Naive thymus-derived CD8-positive, alpha-beta T cell (primary cell): Measurements from ENCODE around the gene ACOT11. TPM values are rescaled to one million over a fixed set of nuclear protein-coding genes. Genes with fewer than 3 reads are reported as not detected.
"Not testable (repeated sequence)": the region's sequence is repeated elsewhere in the genome, so short reads cannot be mapped to it uniquely, and the experiment has no call there.

Experiments
- ATAC-seq, 2 donors: fragments of 150-1000 bp; cut with Tn5 transposase in 1 of 2; sonication (Bioruptor Pico), chemical (Tn5 transposase) in 1 of 2; 1 replicate in 1 of 2; 2 replicates in 1 of 2; pipeline ENCODE4 v1.10.0; 2021; ENCODE audit warnings: mild to moderate bottlenecking in 2 of 2, moderate library complexity in 2 of 2
- POLR2A ChIA-PET: fragments of 350-600 bp; sonication (Branson Sonifier 250); formaldehyde crosslinking; loops from one replicate; lab custom pipeline; 2021; ENCODE audit warnings: antibody characterized with exemption; lab: Charles Lee
- DNase-seq, 10 donors: peaks; one replicate each; pipeline versions ENCODE4 v3.0.0 to v3.0.0-alpha.2; 2020 to 2022
- H3K27ac Mint-ChIP-seq, 10 donors: one replicate each; pipeline ENCODE4 v1.8.0; 2020 to 2022; ENCODE audit warnings: mild to moderate bottlenecking in 10 of 10, mixed read lengths in 10 of 10, moderate library complexity in 4 of 10, inconsistent platforms in 1 of 10
- H3K27me3 Mint-ChIP-seq, 5 donors: one replicate each; pipeline ENCODE4 v1.8.0; 2021 to 2022; ENCODE audit warnings: mixed read lengths in 5 of 5
- H3K36me3 Mint-ChIP-seq, 3 donors: one replicate each; pipeline ENCODE4 v1.8.0; 2020 to 2022; ENCODE audit warnings: mixed read lengths in 3 of 3, mild to moderate bottlenecking in 2 of 3, inconsistent platforms in 1 of 3
- H3K4me1 Mint-ChIP-seq, 4 donors: one replicate each; pipeline ENCODE4 v1.8.0; 2021 to 2022; ENCODE audit warnings: mixed read lengths in 4 of 4
- H3K4me3 Mint-ChIP-seq, 10 donors: one replicate each; pipeline ENCODE4 v1.8.0; 2020 to 2022; ENCODE audit warnings: mild to moderate bottlenecking in 10 of 10, mixed read lengths in 10 of 10, moderate library complexity in 6 of 10, inconsistent platforms in 1 of 10
- H3K9me3 Mint-ChIP-seq, 9 donors: one replicate each; pipeline ENCODE4 v1.8.0; 2020 to 2022; ENCODE audit warnings: mixed read lengths in 9 of 9, mild to moderate bottlenecking in 3 of 9, inconsistent platforms in 1 of 9, moderate library complexity in 1 of 9
- polyA plus RNA-seq, 3 donors: library from polyadenylated mRNA; unstranded; fragments of 300-500 nt; fragmentation: Illumina TruSeq; gene quantifications; one replicate each; pipeline ENCODE4 v1.2.3, GENCODE V29; 2021
- total RNA-seq, 8 experiments: library from RNA in 2 of 8; stranded (reverse) in 2 of 8; gene quantifications; one replicate each; pipeline ENCODE4 v1.2.3 and lab custom pipeline; 2021 to 2026

Gene ACOT11
- total and polyA plus RNA-seq, 5 experiments from 2014 or later = 0.07 to 0.31 (median 0.22) TPM; not detected in 2

DNA sequence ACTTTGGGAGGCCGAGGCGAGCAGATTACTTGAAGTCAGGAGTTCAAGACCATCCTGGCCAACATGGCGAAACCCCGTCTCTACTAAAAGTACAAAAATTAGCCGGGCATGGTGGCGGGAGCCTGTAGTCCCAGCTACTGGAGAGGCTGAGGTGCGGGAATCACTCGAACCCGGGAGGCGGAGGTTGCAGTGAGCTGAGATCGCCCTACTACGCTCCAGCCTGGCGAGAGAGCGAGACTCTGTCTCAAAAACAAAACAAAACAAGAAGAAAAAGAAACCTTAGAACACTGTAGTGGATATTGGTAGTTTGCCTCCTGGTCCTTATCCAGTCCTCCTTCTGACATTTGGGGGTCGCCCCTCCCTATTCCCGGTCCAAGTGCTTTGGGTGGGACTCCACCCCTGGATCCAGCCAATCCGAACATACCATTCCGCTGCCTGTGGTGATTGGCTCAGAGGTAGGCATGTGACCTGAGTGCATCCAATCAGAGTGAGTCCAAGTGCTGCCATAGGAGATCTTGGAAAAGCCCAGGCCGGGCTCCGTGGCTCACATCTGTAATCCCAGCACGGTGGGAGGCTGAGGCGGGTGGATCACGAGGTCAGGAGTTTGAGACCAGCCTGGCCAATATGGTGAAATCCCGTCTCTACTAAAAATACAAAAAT, 34.0 kb upstream of the ACOT11 start:
- ATAC-seq, POLR2A ChIA-PET, H3K27ac Mint-ChIP-seq, H3K4me3 Mint-ChIP-seq, H3K9me3 Mint-ChIP-seq, DNase-seq, H3K4me1 Mint-ChIP-seq, H3K36me3 Mint-ChIP-seq: not testable (repeated sequence)
- H3K27me3 Mint-ChIP-seq = peaks cover 0 to 15% (median 3%) of the 10 kb centered on the region in 5 donors

DNA sequence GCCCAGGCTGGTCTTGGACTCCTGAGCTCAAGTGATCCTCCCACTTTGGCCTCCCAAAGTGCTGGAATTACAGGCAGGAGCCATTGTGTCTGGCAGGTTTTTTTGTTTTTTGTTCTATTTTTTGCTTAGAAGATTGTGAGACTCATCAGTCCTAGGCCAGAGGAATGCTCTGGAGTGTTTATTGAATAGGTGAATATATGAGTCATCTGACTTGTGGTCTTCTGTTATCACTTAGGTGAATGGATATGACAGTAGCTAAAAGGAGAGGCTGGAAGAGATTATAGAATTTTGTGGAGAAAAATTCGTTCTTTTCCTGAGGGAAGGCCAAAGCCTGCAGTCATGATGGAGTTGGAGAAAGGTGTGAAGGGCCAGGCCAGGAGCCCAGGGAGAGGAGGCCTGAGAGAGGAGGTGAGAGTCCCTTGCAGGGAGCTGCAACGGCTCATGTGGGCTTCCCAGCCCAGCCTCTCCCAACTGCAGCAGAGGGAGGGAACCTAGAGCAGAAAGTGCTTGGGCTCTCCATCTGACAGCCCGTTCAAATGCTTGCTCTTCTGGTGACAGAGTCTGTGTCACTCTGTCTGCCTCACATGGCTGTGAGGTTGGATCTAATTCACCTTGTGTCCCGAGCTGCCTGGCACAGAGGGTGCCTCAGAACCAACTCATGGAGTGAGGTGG, 31.6 kb upstream of the ACOT11 start:
- DNase-seq = no peak
- no peak for ATAC-seq
- no peaks in the 10 kb centered on the region for H3K9me3 Mint-ChIP-seq
- H3K4me1 Mint-ChIP-seq = no peaks in the 10 kb centered on the region
- H3K27me3 Mint-ChIP-seq = peaks cover 0 to 15% (median 1%) of the 10 kb centered on the region in 5 donors
- no peak overlapping the region for H3K4me3 Mint-ChIP-seq
- POLR2A ChIA-PET = no interaction called here
- H3K36me3 Mint-ChIP-seq = no peaks in the 10 kb centered on the region
- no peak overlapping the region for H3K27ac Mint-ChIP-seq

DNA sequence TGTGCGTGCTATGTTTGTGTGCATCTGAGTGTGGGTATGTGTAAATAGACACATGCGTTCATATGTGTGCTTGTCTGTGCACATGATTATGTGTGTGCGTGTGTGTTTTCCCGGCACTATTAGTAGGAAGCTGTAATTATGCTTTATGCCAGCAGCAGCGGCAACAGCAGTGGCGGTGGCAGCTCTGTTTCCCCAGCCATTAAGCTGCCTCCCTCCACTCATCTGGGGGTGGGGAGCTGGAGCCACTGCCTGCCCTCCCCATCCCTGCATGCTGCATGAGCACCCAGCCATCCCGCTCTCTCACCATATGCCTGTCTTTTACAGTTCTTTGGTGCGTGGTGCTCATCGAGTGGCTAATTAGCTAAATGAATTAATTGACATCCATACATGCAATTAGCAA, 30.5 kb upstream of the ACOT11 start:
- Mint-ChIP-seq H3K27me3 (peaks cover 0 to 12% (median 1%) of the 10 kb centered on the region in 5 donors), H3K4me1 (no peaks in the 10 kb centered on the region), H3K9me3 (no peaks in the 10 kb centered on the region), H3K4me3 (no peak overlapping the region), H3K36me3 (no peaks in the 10 kb centered on the region), H3K27ac (no peak overlapping the region)
- DNase-seq = no peak
- POLR2A ChIA-PET = no interaction called here
- ATAC-seq = no peak

DNA sequence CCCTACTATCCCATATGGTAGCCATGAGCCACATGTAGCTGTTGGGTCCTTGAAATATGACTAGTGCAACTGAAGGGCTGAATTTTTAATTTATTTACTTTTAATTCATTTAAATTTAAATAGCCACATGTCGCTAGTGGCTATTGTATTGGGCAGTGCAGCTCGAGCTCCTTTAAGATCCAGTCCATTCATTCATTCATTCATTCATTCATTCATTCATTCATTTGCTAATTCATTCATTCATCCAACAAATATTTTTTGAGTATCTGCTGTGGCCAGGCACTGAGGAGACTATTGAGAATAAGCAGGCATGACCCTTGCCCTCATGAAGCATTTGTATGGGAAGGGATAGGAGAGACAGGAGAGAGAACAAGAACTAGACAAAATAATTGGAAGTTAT, 29.5 kb upstream of the ACOT11 start:
- ATAC-seq = no peak
- no peak overlapping the region for H3K4me3 Mint-ChIP-seq
- no peak overlapping the region for H3K27ac Mint-ChIP-seq
- no peaks in the 10 kb centered on the region for H3K36me3 Mint-ChIP-seq
- peaks cover 0 to 8% (median 1%) of the 10 kb centered on the region in 5 donors for H3K27me3 Mint-ChIP-seq
- H3K4me1 Mint-ChIP-seq = no peaks in the 10 kb centered on the region
- POLR2A ChIA-PET = no interaction called here
- H3K9me3 Mint-ChIP-seq = no peaks in the 10 kb centered on the region
- DNase-seq = no peak

DNA sequence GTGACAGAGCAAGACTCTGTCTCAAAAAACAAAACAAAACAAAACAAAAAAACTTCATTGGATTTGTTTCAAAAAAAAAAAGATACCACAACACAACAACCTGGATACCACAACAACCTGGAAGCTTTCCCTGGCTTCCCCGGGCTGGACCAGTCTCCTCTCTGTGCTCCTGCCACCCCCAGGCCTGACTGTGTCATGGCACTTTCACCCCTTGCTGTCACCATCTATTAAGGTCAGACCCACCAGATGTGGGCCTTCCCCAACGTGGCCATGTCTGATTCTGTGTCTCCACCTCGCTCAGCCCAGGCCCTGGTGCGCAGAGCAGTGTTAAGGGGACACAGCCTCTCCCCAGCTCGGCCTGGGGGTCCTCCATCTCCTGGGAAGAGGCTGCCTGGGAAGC, 28.3 kb upstream of the ACOT11 start:
- H3K4me1 Mint-ChIP-seq = no peaks in the 10 kb centered on the region
- ATAC-seq = no peak
- no peaks in the 10 kb centered on the region for H3K36me3 Mint-ChIP-seq
- peaks cover 0 to 8% (median 1%) of the 10 kb centered on the region in 5 donors for H3K27me3 Mint-ChIP-seq
- POLR2A ChIA-PET = no interaction called here
- no peak overlapping the region for H3K4me3 Mint-ChIP-seq
- no peak for DNase-seq
- peak overlapping the region in 1 of 10 donors; percentile 37 for H3K27ac Mint-ChIP-seq
- no peaks in the 10 kb centered on the region for H3K9me3 Mint-ChIP-seq

DNA sequence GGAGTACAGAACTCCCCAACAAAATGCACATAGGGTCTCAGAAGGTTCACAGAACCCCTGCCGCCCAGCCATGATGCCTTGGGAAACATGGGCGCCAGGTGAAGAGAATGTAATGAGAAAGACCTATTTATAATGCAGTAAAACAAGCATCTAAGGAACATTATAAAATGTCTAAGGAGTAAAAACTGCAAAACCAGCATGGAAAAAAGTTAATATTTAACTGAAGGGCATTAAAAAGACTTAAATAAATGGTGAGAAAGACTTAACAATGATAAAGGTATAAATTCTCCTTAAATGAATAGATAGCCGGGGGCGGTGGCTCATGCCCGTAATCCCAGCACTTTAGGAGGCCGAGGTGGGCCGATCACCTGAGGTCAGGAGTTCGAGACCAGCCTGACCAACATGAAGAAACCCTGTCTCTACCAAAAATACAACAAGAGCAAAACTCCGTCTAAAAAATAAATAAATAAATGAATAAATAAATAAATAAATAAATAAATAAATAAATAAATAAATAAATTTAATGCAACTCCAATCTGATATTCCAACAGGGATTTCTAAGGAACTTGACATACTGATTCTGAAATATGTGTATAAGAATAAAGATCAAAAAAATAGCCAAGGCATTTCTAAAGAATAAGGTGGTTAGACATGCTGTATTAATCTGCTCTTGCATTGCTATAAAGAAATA, 27.3 kb upstream of the ACOT11 start:
- Mint-ChIP-seq H3K4me3 (no peak overlapping the region), H3K27me3 (peaks cover 0 to 8% (median 1%) of the 10 kb centered on the region in 5 donors), H3K36me3 (no peaks in the 10 kb centered on the region), H3K9me3 (no peaks in the 10 kb centered on the region), H3K27ac (no peak overlapping the region), H3K4me1 (no peaks in the 10 kb centered on the region)
- ATAC-seq = no peak
- POLR2A ChIA-PET = no interaction called here
- DNase-seq = no peak

DNA sequence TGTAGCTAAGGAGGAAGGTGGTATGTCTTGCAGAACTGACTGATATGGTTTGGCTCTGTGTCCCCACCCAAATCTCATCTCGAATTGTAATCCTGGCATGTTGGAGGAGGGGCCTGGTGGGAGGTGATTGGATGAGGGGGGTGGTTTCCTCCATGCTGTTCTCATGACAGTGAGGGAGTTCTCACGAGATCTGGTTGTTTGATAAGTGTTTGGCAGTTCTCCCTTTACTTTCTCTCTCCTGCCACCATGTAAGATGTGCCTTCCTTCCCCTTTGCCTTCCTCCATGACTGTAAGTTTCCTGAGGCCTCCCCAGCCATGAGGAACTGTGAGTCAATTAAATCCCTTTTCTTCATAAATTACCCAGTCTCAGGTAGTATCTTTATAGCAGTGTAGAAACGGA, 21.5 kb upstream of the ACOT11 start:
- POLR2A ChIA-PET, DNase-seq, H3K27me3 Mint-ChIP-seq, H3K9me3 Mint-ChIP-seq, H3K36me3 Mint-ChIP-seq, H3K27ac Mint-ChIP-seq, ATAC-seq, H3K4me3 Mint-ChIP-seq, H3K4me1 Mint-ChIP-seq: not testable (repeated sequence)

DNA sequence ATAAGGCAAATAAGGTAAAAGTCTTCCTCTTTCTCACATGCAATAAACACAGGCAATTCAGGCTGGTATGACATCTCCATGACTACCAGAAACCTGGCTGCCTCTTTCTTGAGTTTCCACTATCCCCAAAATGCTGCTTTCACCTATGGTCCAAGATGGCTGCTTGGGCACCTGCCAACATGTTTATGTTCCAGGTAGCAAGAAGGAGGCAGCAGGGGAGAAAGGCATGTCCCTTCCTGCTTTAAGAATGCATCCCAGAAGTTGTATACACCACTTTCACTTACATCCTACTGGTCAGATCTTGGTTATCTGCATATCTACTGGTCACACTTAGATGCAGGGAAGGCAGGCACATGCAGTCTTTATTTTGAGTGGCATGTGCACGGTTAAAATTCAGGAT, 19.4 kb upstream of the ACOT11 start:
- peaks cover 0 to 2% (median 0%) of the 10 kb centered on the region in 4 donors for H3K4me1 Mint-ChIP-seq
- H3K27me3 Mint-ChIP-seq = peaks cover 0 to 2% (median 1%) of the 10 kb centered on the region in 5 donors
- H3K4me3 Mint-ChIP-seq = no peak overlapping the region
- ATAC-seq (no peak), DNase-seq (no peak)
- no peaks in the 10 kb centered on the region for H3K36me3 Mint-ChIP-seq
- no peak overlapping the region for H3K27ac Mint-ChIP-seq
- H3K9me3 Mint-ChIP-seq = peaks cover 0 to 2% (median 0%) of the 10 kb centered on the region in 9 donors
- POLR2A ChIA-PET = no interaction called here

DNA sequence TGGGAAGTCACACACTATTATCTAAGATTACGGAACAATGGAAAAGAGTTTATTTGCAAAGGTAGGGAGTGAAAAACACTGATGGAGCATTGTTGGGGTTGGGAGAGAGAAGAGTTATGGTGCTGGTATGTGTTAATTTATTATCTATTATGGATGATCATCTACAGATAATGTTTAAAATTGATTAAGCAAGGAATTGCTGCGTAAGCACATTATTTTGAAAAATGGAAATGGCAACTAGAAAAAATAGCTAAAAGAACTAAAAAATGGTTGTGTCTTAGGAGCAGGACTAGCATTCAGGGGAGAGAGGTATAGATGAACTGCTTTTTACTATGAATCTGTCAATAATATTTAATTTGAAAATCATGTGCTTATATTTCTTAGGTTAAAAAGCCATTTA, 16.0 kb upstream of the ACOT11 start:
- POLR2A ChIA-PET = no interaction called here
- H3K9me3 Mint-ChIP-seq = no peaks in the 10 kb centered on the region
- H3K27ac Mint-ChIP-seq = peak overlapping the region in 1 of 10 donors; percentile 24
- no peaks in the 10 kb centered on the region for H3K36me3 Mint-ChIP-seq
- DNase-seq (no peak), ATAC-seq (no peak)
- H3K4me1 Mint-ChIP-seq = peaks cover 0 to 2% (median 0%) of the 10 kb centered on the region in 4 donors
- H3K27me3 Mint-ChIP-seq = peaks cover 0 to 2% (median under 1%) of the 10 kb centered on the region in 5 donors
- H3K4me3 Mint-ChIP-seq = no peak overlapping the region

DNA sequence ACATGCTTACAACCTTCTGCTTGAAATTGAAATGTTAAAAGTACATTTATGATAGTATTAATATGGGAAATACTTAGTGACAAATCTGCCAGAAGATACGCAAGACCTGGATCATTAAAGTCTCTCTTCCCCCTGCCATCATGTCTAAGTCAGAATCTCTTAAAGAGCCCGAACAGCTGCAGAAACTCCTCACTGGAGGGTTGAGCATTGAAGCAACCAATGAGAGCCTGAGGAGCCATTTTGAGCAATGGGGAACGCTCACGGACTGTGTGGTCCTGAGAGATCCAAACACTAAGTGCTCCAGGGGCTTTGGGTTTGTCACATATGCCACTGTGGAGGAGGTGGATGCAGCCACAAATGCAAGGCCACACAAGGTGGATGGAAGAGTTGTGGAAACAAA, 11.4 kb upstream of the ACOT11 start:
- H3K27me3 Mint-ChIP-seq, H3K36me3 Mint-ChIP-seq, ATAC-seq, POLR2A ChIA-PET, H3K4me3 Mint-ChIP-seq, H3K9me3 Mint-ChIP-seq, H3K4me1 Mint-ChIP-seq, DNase-seq: not testable (repeated sequence)
- H3K27ac Mint-ChIP-seq = peak overlapping the region in 1 of 10 donors; percentile 62

DNA sequence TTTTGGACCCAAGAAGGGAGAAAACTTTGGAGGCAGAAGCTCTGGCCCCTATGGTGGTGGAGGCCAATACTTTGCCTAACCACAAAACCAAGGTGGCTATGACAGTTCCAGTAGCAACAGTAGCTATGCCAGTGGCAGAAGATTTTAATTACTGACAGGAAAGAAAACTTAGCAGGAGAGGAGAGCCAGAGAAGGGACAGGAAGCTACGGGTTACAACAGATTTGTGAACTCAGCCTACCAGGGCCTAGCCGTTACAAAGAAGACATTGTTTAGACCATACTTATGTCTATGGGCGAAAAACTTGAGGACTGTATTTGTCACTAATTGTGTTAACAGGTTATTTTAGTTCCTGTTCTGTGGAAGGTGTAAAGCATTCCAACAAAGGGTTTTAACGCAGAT, 10.4 kb upstream of the ACOT11 start:
- Mint-ChIP-seq H3K4me1 (peaks cover 6 to 11% (median 10%) of the 10 kb centered on the region in 4 donors), H3K36me3 (no peaks in the 10 kb centered on the region), H3K27ac (no peak overlapping the region), H3K27me3 (peaks cover 0 to 6% (median 0%) of the 10 kb centered on the region in 5 donors), H3K9me3 (no peaks in the 10 kb centered on the region), H3K4me3 (no peak overlapping the region)
- no peak for ATAC-seq
- POLR2A ChIA-PET = no interaction called here
- no peak for DNase-seq

DNA sequence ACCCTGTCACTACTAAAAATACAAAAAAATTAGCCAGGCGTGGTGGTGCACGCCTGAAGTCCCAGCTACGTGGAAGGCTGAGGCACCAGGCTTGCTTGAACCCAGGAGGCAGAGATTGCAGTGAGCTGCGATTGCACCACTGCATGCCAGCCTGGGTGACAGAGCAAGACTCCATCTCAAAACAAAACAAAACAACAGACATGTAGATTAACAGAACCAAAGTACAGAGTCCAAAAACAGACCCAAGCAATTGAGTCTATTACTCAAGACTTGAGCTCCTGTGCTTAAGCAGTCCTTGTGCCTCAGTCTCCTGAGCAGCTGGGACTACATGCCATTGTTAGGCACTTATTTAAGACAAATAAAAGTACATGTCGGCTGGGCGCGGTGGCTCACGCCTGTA, 9.5 kb upstream of the ACOT11 start:
- Mint-ChIP-seq H3K9me3 (no peaks in the 10 kb centered on the region), H3K4me3 (no peak overlapping the region), H3K27ac (no peak overlapping the region), H3K4me1 (peaks cover 11 to 19% (median 16%) of the 10 kb centered on the region in 4 donors), H3K36me3 (no peaks in the 10 kb centered on the region), H3K27me3 (peaks cover 0 to 6% (median 0%) of the 10 kb centered on the region in 5 donors)
- POLR2A ChIA-PET = no interaction called here
- DNase-seq = no peak
- ATAC-seq = no peak
